ENCODE results near the gene PRKN. TPM values are rescaled to one million over a fixed set of nuclear protein-coding genes. Genes with fewer than 3 reads are reported as not detected.

The PRKN gene
- total and polyA plus RNA-seq, 2 experiments from 2014 or later: 0.10 to 0.84 TPM

GRCh38 chr6:161443848-161444247 lies 1283.7 kb downstream of the PRKN start:
- Histone ChIP-seq H4K20me1 (replicated peaks; ENCODE audit: insufficient read depth) (no peaks in the 10 kb centered on the region), H3K4me1 (ENCODE audit: insufficient read depth) (peaks cover 10% of the 10 kb centered on the region; the same call in 1 of the 2 replicates), H3K4me2 (peak overlapping the region; percentile 48), H3K4me3 (no peak overlapping the region), H3K79me2 (replicated peaks; ENCODE audit: insufficient read depth) (no peaks in the 10 kb centered on the region), H2AFZ (0 out of 2 replicates have a peak overlapping the region, but pooled peaks have one; percentile 5), H3F3A (replicated peaks; ENCODE audit: low read depth) (no peaks in the 10 kb centered on the region), H3K36me3 (ENCODE audit: insufficient read depth) (no peaks in the 10 kb centered on the region), H3K9me2 (ENCODE audit: insufficient read depth) (no peaks in the 10 kb centered on the region), H3K27ac (ENCODE audit: low read depth) (no peak overlapping the region), H3K27me3 (ENCODE audit: insufficient read depth) (peaks cover 8% of the 10 kb centered on the region; the same call in 1 of the 2 replicates)
- Mint-ChIP-seq H3K9me3 (no peaks in the 10 kb centered on the region), H3K27ac (no peak overlapping the region), H3K4me3 (peak overlapping the region; percentile 46; the same call in 2 of the 3 replicates), H3K36me3 (ENCODE audit: low read depth) (no peaks in the 10 kb centered on the region), H3K27me3 (ENCODE audit: insufficient read depth, low read depth, poor library complexity) (peaks cover 12% of the 10 kb centered on the region), H3K4me1 (peaks cover 26% of the 10 kb centered on the region)
- DNase-seq (ENCODE audit: low spot score) (peak; percentile 84), ATAC-seq (peak; percentile 87)
- TF ChIP-seq CREB1 (CRISPR knock-in tag; IDR thresholded peaks at IDR 0.05; ENCODE audit: low read depth): no peak
- TF ChIP-seq JUNB (IDR thresholded peaks at IDR 0.05; ENCODE audit: unreplicated experiment): no peak
- no peak for TF ChIP-seq ETS1 (IDR thresholded peaks at IDR 0.05)
- TF ChIP-seq EZH2 (IDR thresholded peaks at IDR 0.05; ENCODE audit: low read depth, unreplicated experiment): no peak
- TF ChIP-seq, protein P1, sequence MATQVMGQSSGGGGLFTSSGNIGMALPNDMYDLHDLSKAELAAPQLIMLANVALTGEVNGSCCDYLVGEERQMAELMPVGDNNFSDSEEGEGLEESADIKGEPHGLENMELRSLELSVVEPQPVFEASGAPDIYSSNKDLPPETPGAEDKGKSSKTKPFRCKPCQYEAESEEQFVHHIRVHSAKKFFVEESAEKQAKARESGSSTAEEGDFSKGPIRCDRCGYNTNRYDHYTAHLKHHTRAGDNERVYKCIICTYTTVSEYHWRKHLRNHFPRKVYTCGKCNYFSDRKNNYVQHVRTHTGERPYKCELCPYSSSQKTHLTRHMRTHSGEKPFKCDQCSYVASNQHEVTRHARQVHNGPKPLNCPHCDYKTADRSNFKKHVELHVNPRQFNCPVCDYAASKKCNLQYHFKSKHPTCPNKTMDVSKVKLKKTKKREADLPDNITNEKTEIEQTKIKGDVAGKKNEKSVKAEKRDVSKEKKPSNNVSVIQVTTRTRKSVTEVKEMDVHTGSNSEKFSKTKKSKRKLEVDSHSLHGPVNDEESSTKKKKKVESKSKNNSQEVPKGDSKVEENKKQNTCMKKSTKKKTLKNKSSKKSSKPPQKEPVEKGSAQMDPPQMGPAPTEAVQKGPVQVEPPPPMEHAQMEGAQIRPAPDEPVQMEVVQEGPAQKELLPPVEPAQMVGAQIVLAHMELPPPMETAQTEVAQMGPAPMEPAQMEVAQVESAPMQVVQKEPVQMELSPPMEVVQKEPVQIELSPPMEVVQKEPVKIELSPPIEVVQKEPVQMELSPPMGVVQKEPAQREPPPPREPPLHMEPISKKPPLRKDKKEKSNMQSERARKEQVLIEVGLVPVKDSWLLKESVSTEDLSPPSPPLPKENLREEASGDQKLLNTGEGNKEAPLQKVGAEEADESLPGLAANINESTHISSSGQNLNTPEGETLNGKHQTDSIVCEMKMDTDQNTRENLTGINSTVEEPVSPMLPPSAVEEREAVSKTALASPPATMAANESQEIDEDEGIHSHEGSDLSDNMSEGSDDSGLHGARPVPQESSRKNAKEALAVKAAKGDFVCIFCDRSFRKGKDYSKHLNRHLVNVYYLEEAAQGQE (IDR thresholded peaks at IDR 0.05; ENCODE audit: unreplicated experiment): no peak
- no peak for TF ChIP-seq NANOG (IDR thresholded peaks at IDR 0.05; ENCODE audit: borderline replicate concordance)
- no peak for TF ChIP-seq ZNF331 (CRISPR knock-in tag; IDR thresholded peaks at IDR 0.05; ENCODE audit: low read depth)
- peak in 1 of 2 experiments; percentile 15; a peak in 1 of 4 replicates for TF ChIP-seq CTCF (conservative IDR thresholded peaks at IDR 0.05; ENCODE audit: low read depth in 2 of 2)
- TF ChIP-seq, protein P2, sequence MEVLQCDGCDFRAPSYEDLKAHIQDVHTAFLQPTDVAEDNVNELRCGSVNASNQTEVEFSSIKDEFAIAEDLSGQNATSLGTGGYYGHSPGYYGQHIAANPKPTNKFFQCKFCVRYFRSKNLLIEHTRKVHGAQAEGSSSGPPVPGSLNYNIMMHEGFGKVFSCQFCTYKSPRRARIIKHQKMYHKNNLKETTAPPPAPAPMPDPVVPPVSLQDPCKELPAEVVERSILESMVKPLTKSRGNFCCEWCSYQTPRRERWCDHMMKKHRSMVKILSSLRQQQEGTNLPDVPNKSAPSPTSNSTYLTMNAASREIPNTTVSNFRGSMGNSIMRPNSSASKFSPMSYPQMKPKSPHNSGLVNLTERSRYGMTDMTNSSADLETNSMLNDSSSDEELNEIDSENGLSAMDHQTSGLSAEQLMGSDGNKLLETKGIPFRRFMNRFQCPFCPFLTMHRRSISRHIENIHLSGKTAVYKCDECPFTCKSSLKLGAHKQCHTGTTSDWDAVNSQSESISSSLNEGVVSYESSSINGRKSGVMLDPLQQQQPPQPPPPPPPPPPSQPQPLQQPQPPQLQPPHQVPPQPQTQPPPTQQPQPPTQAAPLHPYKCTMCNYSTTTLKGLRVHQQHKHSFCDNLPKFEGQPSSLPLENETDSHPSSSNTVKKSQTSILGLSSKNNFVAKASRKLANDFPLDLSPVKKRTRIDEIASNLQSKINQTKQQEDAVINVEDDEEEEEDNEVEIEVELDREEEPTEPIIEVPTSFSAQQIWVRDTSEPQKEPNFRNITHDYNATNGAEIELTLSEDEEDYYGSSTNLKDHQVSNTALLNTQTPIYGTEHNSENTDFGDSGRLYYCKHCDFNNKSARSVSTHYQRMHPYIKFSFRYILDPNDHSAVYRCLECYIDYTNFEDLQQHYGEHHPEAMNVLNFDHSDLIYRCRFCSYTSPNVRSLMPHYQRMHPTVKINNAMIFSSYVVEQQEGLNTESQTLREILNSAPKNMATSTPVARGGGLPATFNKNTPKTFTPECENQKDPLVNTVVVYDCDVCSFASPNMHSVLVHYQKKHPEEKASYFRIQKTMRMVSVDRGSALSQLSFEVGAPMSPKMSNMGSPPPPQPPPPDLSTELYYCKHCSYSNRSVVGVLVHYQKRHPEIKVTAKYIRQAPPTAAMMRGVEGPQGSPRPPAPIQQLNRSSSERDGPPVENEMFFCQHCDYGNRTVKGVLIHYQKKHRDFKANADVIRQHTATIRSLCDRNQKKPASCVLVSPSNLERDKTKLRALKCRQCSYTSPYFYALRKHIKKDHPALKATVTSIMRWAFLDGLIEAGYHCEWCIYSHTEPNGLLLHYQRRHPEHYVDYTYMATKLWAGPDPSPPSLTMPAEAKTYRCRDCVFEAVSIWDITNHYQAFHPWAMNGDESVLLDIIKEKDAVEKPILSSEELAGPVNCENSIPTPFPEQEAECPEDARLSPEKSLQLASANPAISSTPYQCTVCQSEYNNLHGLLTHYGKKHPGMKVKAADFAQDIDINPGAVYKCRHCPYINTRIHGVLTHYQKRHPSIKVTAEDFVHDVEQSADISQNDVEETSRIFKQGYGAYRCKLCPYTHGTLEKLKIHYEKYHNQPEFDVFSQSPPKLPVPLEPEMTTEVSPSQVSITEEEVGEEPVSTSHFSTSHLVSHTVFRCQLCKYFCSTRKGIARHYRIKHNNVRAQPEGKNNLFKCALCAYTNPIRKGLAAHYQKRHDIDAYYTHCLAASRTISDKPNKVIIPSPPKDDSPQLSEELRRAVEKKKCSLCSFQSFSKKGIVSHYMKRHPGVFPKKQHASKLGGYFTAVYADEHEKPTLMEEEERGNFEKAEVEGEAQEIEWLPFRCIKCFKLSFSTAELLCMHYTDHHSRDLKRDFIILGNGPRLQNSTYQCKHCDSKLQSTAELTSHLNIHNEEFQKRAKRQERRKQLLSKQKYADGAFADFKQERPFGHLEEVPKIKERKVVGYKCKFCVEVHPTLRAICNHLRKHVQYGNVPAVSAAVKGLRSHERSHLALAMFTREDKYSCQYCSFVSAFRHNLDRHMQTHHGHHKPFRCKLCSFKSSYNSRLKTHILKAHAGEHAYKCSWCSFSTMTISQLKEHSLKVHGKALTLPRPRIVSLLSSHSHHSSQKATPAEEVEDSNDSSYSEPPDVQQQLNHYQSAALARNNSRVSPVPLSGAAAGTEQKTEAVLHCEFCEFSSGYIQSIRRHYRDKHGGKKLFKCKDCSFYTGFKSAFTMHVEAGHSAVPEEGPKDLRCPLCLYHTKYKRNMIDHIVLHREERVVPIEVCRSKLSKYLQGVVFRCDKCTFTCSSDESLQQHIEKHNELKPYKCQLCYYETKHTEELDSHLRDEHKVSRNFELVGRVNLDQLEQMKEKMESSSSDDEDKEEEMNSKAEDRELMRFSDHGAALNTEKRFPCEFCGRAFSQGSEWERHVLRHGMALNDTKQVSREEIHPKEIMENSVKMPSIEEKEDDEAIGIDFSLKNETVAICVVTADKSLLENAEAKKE (CRISPR knock-in tag; IDR thresholded peaks at IDR 0.05): peak; percentile 57; the same call in 1 of the 2 replicates

Data from GM23338 (cell line).